Right hindlimb (tissue), 1 donor: ENCODE results near the gene UBALD1.

Experiments
- DNase-seq: peaks from one replicate; pipeline ENCODE4 v3.0.0-alpha.2; 2018

The UBALD1 gene

DNA sequence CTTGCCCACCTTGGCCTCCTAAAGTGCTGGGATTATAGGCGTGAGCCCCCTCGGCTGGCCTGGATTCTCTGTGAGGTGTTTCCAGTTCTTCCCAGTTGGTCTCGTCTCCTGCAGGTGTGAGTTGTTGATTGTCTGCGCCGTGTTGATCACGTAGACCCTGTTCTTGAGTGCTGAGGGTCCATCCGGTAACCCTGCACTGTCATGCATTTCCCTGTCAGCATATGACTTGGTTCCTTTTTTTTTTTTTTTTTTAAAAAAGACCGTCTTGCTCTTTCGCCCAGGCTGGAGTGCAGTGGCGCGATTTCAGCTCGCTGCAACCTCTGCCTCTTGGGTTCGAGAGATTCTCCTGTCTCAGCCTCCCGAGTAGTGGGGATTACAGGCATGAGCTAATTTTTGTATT lies 27.2 kb upstream of the UBALD1 start:
- no peak for DNase-seq

DNA sequence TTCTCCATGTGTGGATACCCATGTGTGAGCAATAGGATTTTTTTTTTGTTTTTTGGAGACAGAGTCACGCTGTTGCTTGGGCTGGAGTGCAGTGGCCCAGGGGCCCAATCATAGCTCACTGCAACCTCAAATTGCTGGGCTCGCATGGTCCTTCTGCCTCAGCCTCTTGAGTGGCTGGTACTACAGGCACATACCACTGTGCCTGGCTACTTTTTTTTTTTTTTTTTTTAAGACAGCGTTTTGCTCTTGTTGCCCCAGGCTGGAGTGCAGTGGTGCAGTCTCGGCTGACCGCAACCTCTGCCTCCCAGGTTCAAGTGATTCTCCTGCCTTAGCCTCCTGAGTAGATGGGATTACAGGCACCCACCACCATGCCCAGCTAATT lies 26.6 kb upstream of the UBALD1 start:
- no peak for DNase-seq

- DNase-seq = no peak
Observed at GRCh38 chr16:4640572-4641305, 26.1 kb upstream of the UBALD1 start.

GRCh38 chr16:4639899-4640509 lies 25.3 kb upstream of the UBALD1 start:
- DNase-seq = no peak

DNA sequence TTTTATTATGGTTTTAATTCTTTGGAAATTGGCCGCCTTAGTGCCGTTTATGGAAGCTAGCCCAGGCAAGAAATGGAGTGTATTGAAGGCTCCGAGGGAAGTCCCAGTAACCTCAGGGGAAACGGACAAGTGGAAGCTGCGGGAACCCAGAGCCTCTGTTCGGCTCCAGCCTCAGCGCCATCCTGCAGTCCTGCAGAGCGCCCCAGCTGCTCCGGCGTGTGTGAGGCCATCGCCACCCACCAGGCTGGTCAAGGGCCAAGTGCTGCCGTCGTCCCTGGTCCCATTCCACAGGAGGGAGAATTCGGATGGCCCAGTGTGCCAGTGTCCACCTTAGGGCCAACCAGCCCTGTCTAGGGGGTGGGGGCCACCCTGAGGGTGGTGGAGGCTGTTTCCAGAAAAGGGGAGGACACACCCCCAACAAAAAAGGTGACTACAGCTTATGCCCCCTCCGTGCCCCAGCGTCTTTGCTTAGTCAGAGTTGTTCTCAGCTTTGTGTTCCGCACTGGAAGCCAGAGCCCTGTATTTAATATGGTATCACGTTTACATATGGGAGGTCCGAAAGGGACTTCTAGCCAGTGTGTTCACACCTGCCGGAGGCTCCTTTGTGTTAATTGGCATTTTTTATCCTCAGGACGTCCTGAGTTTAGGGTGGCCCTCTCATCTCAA lies 22.9 kb upstream of the UBALD1 start:
- DNase-seq = no peak

GRCh38 chr16:4636196-4636595 lies 21.5 kb upstream of the UBALD1 start:
- DNase-seq = no peak

- DNase-seq = no peak
Observed at GRCh38 chr16:4634768-4635167, 20.1 kb upstream of the UBALD1 start.

- no peak for DNase-seq
Observed at GRCh38 chr16:4633910-4634635, 19.4 kb upstream of the UBALD1 start.

DNA sequence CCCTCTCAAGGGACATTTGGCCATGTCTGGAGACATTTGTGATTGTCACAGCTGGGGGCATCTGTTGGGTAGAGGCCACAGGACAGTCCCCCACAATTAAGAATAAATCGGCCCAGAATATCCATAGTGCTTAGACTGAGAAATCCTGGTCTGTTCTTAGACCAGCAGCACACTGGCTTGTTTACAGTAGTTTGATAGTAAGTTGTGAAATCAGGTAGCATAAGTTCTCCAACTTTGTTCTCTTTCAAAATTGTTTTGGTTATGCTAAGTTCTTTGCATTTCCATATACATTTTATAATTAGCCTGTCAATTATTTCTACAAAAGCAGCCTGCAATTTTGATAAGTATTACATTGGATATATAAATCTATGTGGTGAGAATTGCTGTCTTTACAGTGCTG lies 16.8 kb upstream of the UBALD1 start:
- DNase-seq = no peak

DNA sequence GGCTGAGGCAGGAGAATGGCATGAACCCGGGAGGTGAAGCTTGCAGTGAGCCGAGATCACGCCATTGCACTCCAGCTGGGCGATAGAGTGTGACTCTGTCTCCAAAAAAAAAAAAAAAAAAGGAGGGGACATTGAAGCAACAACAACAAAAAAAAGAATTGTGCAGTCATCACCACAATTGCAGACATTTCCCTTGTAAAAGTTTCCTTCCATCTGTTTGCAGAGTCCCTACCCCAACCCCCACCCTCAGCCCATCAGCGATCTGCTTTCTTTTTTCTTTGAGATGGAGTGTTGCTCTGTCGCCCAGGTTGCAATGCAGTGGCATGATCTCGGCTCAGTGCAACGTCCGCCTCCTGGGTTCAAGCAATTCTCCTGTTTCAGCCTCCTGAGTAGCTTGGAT lies 13.6 kb upstream of the UBALD1 start:
- no peak for DNase-seq

- no peak for DNase-seq
Observed at GRCh38 chr16:4626396-4626795, 11.7 kb upstream of the UBALD1 start.

DNA sequence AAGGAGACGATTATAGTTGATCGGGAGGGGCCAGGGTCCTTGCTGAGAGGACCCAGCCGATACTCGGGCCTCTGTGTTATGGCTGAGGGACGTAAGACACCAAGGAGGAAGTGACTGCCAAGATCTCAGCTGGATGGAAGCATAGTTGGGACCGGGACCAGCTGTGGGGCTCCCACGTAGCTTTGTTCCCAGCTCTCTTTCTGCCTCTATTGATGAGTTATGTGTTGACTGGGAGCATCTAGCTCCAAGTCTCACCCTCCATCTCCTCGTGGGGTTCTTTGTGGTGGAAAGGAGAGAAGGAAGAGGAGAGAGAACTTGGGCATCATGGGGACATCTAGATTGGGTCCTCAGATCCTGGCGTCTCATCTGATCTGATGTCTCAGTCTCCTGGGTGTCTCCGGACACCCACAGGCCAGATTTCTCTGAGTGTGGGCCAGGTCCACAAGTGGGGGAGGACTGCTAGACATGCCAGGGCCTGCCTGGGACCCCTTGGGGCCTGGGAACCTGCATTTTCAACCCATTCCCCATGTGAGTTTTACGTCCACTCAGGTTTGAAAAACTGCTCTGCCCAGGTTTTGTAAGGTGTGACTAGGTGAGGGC lies 11.0 kb upstream of the UBALD1 start:
- no peak for DNase-seq

- peak; percentile 65 for DNase-seq
Observed at GRCh38 chr16:4624827-4625559, 10.3 kb upstream of the UBALD1 start.

GRCh38 chr16:4624015-4624826 lies 9.5 kb upstream of the UBALD1 start, which contains the start of gene MGRN1:
Gene MGRN1, plus strand, starts transcription at chr16:4624826. Its CDS starts 135 bp downstream, at chr16:4624961.
- DNase-seq = peak; percentile 98

GRCh38 chr16:4623593-4623992 lies 8.9 kb upstream of the UBALD1 start:
- no peak for DNase-seq

GRCh38 chr16:4618645-4619418 lies 4.1 kb upstream of the UBALD1 start:
- no peak for DNase-seq

GRCh38 chr16:4617880-4618279 lies 3.2 kb upstream of the UBALD1 start:
- no peak for DNase-seq

DNA sequence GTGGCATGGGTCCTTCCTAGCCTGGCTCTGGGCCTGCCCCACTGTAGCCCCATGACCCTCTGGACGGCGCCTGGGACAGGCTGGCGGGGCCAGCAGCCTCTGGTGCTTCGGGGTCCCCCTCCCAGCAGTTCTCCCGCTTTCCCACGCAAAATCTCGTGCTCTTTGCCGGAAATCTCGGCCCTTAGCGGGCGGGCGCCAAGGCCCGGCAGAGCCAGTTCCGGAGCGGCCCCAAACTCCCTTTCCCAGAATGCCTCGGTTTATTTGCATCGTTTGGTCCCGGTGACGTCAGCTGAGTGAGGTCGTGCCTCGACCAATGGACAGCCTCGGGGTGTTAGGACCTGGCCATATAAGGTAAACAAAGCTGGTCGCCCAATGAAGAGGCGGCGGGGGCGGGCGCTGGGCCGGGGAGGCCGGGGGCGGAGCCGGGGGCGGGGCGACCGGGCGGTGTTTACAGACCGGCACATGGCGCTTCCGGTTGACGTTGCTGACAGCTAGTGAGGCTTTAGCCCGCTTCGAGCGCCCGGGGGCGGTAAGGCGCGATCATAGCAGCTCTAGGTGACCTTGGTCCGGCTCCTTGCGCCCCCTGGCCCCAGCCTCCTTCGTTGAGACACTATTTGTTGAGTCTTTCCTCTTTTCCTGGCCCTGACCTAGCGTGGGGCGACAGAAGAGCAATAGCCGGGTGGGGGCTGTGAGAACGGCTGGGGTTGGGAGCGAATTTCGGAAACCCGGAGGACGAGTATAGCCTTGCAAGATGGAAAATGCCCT lies 1.5 kb upstream of the UBALD1 start:
- peak; percentile 100 for DNase-seq

DNA sequence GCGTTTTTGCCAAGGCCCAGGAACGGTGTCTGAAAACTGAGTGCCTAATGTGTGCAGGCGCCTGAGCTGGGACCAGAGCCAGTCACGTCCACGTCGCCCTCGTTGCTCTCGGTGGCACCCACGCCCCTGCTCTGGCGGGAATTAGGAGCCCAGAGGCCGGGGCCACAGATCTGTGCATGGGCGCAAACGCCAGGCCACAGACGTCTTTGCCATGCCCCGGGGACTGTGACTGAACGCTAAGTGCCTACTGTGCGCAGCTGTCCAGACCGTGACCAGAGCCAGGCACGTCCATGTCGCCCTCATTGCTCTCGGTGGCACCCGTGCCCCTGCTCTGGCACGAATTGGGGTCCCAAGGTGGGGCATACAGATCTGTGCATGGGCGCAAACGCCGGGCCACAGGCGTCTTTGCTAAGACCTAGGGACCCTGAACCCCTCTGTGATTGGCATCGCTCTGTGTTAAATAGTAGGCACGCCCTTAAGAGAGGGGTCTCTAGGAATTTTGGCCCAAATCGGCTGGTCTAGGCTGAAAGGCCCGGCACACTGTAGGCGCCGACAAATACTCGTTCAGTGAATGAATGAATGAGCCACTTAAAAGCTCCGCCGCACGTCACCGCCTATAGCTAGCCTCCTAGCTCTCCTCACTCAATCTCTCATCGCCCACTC lies 827 bp upstream of the UBALD1 start:
- DNase-seq = peak; percentile 48
